Naive thymus-derived CD4-positive, alpha-beta T cell (primary cell): ENCODE data around the gene TBC1D10A. TPM values are rescaled to one million over a fixed set of nuclear protein-coding genes. Genes with fewer than 3 reads are reported as not detected.

Experiments
- ATAC-seq: fragments of 150-1000 bp; cut with Tn5 transposase; 2 replicates; pipeline ENCODE4 v1.10.0; 2021; ENCODE audit warnings: mild to moderate bottlenecking, moderate library complexity
- CTCF ChIA-PET: fragments of 350-600 bp; sonication (Branson Sonifier 250); formaldehyde crosslinking; loops from one replicate; lab custom pipeline; 2021; ENCODE audit warnings: antibody characterized with exemption; lab: Charles Lee
- POLR2A ChIA-PET: fragments of 350-600 bp; sonication (Branson Sonifier 250); formaldehyde crosslinking; loops from one replicate; lab custom pipeline; 2021; ENCODE audit warnings: antibody characterized with exemption, inconsistent platforms; lab: Charles Lee
- DNase-seq, 9 donors: peaks; one replicate each; pipeline versions ENCODE4 v3.0.0 to v3.0.0-alpha.2; 2020 to 2022; ENCODE audit warnings: mixed read lengths in 1 of 9
- H3K27ac ChIP-seq: one replicate; pipeline ENCODE4 v1.7.0; 2013; ENCODE audit warnings: mild to moderate bottlenecking, low read depth, low read length, moderate library complexity
- H3K27me3 ChIP-seq, 2 donors: one replicate each; pipeline ENCODE4 v1.7.0; 2013; ENCODE audit warnings: low read length in 2 of 2, mild to moderate bottlenecking in 2 of 2, moderate library complexity in 2 of 2; ENCODE audit not compliant: control insufficient read depth in 2 of 2, insufficient read depth in 2 of 2
- H3K36me3 ChIP-seq, 3 experiments: 1 replicate in 2 of 3; 2 replicates in 1 of 3; pipeline ENCODE4 v1.7.0; 2013; ENCODE audit warnings: low read length in 3 of 3, mild to moderate bottlenecking in 3 of 3, moderate library complexity in 1 of 3; ENCODE audit not compliant: insufficient read depth in 3 of 3, control insufficient read depth in 2 of 3
- H3K4me1 ChIP-seq, 2 donors: one replicate each; pipeline ENCODE4 v1.7.0; 2013; ENCODE audit warnings: low read length in 2 of 2, mild to moderate bottlenecking in 2 of 2, moderate library complexity in 1 of 2; ENCODE audit not compliant: control insufficient read depth in 2 of 2, insufficient read depth in 2 of 2
- H3K4me3 ChIP-seq: 2 replicates; pipeline ENCODE4 v1.7.0; 2013; ENCODE audit warnings: mild to moderate bottlenecking, low read length
- H3K9me3 ChIP-seq, 3 experiments: 1 replicate in 2 of 3; 2 replicates in 1 of 3; pipeline ENCODE4 v1.7.0; 2013; ENCODE audit warnings: low read length in 3 of 3; ENCODE audit not compliant: control insufficient read depth in 2 of 3
- H3K27ac Mint-ChIP-seq, 9 donors: one replicate each; pipeline ENCODE4 v1.8.0; 2020 to 2022; ENCODE audit warnings: mixed read lengths in 9 of 9, mild to moderate bottlenecking in 8 of 9, moderate library complexity in 5 of 9, inconsistent platforms in 2 of 9
- H3K27me3 Mint-ChIP-seq, 5 donors: one replicate each; pipeline ENCODE4 v1.8.0; 2021 to 2022; ENCODE audit warnings: mixed read lengths in 5 of 5, mild to moderate bottlenecking in 1 of 5
- H3K36me3 Mint-ChIP-seq, 5 donors: one replicate each; pipeline ENCODE4 v1.8.0; 2020 to 2022; ENCODE audit warnings: mixed read lengths in 5 of 5, mild to moderate bottlenecking in 3 of 5, inconsistent platforms in 1 of 5
- H3K4me1 Mint-ChIP-seq, 7 donors: one replicate each; pipeline ENCODE4 v1.8.0; 2020 to 2022; ENCODE audit warnings: mixed read lengths in 7 of 7, mild to moderate bottlenecking in 3 of 7, inconsistent platforms in 1 of 7
- H3K4me3 Mint-ChIP-seq, 10 donors: one replicate each; pipeline ENCODE4 v1.8.0; 2020 to 2022; ENCODE audit warnings: mild to moderate bottlenecking in 10 of 10, mixed read lengths in 10 of 10, moderate library complexity in 6 of 10, inconsistent platforms in 2 of 10
- H3K9me3 Mint-ChIP-seq, 11 donors: one replicate each; pipeline ENCODE4 v1.8.0; 2020 to 2022; ENCODE audit warnings: mixed read lengths in 11 of 11, mild to moderate bottlenecking in 4 of 11, inconsistent platforms in 1 of 11, moderate library complexity in 1 of 11
- intact Hi-C, 2 donors: fragments of 100-400 bp; cut with micrococcal nuclease; formaldehyde crosslinking; loops; one replicate each; pipeline ENCODE4 v1.15.1; 2023
- polyA plus RNA-seq, 2 donors: library from polyadenylated mRNA; unstranded; fragments of 300-500 nt; fragmentation: Illumina TruSeq; gene quantifications; one replicate each; pipeline ENCODE4 v1.2.3, GENCODE V29; 2021
- total RNA-seq, 6 experiments: library from RNA in 5 of 6; stranded (reverse) in 5 of 6; gene quantifications; 1 replicate in 5 of 6; 2 replicates in 1 of 6; pipeline ENCODE4 v1.2.3 and lab custom pipeline; 2021 to 2026

The TBC1D10A gene
- total and polyA plus RNA-seq, 7 experiments from 2014 or later: 47.2 to 84.7 (median 70.9) TPM

DNA sequence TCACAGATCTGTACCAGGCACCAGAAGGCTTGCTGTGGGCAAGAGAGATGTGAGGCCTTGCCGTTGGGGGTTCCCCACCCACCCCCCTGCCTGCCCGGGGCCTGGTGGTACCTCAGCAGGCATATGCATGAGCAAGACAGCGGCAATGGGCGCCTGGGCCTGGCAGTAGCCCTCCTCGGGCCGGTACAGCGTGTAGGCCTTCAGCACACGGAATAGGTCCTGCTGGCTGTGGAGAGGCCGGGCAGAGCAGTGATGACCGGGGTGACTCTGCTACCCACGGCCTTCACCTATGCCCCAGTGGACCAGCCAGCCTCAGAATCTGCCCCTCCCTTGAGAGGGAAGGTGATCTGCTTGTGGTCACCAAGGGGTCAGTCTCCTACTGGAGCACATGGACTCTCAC, 31.9 kb downstream of the TBC1D10A start:
- H3K4me1 ChIP-seq: peaks cover 11 to 64% of the 10 kb centered on the region in 2 donors
- CTCF ChIA-PET: no interaction called here
- DNase-seq: no peak
- no peak overlapping the region for H3K4me3 ChIP-seq
- Mint-ChIP-seq H3K36me3 (peaks cover 3 to 34% (median 20%) of the 10 kb centered on the region in 5 donors), H3K27me3 (no peaks in the 10 kb centered on the region), H3K27ac (peak overlapping the region in 6 of 9 donors; percentile 56 to 98 (median 95)), H3K9me3 (no peaks in the 10 kb centered on the region), H3K4me1 (peaks cover 35 to 85% (median 73%) of the 10 kb centered on the region in 7 donors), H3K4me3 (no peak overlapping the region)
- POLR2A ChIA-PET: interaction anchor here (1.0 to 32.8 kb wide), 3 partner anchors 25 to 88 kb away, joined by 3 to 1265 read pairs (median 87); partner anchors contain the start of genes CCDC157, SF3A1 and TBC1D10A
- no peaks in the 10 kb centered on the region for H3K27me3 ChIP-seq
- no peak for ATAC-seq
- no peaks in the 10 kb centered on the region for H3K9me3 ChIP-seq
- H3K27ac ChIP-seq: peak overlapping the region; percentile 20
- intact Hi-C loops: no loop called here
- peaks cover 0 to 64% (median 26%) of the 10 kb centered on the region in 3 experiments for H3K36me3 ChIP-seq

DNA sequence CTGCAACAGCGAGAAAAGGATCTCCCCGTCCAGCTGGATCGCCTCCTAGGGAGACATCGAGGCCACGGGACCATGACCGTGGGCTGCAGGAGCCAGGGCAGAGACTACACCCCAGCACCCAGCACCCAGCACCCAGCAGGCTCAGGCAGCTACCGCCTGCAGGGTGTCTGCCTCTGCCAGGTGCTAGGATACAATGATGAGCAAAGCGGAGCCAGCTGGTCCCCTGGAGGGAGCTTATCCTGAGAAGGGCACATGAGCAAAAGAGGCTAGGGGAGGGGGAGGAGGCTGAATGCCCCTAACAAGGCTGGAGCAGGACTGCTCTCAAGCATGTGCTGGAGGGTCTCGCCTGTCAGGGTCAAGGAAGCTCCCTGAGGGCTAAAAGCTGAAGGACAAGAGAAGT, 32.7 kb downstream of the TBC1D10A start:
- intact Hi-C loops: no loop called here
- H3K9me3 ChIP-seq: no peaks in the 10 kb centered on the region
- Mint-ChIP-seq H3K9me3 (no peaks in the 10 kb centered on the region), H3K27ac (peak overlapping the region; percentile 23 to 93 (median 81)), H3K27me3 (no peaks in the 10 kb centered on the region), H3K4me3 (peak overlapping the region in 3 of 10 donors; percentile 7 to 56 (median 25)), H3K4me1 (peaks cover 32 to 82% (median 69%) of the 10 kb centered on the region in 7 donors), H3K36me3 (peaks cover 3 to 31% (median 20%) of the 10 kb centered on the region in 5 donors)
- DNase-seq (no peak), ATAC-seq (no peak)
- no peaks in the 10 kb centered on the region for H3K27me3 ChIP-seq
- no peak overlapping the region for H3K4me3 ChIP-seq
- H3K4me1 ChIP-seq: peaks cover 13 to 58% of the 10 kb centered on the region in 2 donors
- POLR2A ChIA-PET: interaction anchor here (7.9 to 32.8 kb wide), 2 partner anchors 26 to 62 kb away, joined by 87 to 1265 read pairs; partner anchors contain the start of genes CCDC157, SF3A1 and TBC1D10A
- H3K36me3 ChIP-seq: peaks cover 0 to 58% (median 22%) of the 10 kb centered on the region in 3 experiments
- CTCF ChIA-PET: interaction anchor here (1.0 kb wide), 1 partner anchor 31 kb away, joined by 4 read pairs; no protein-coding TSS in a partner anchor
- H3K27ac ChIP-seq: no peak overlapping the region

DNA sequence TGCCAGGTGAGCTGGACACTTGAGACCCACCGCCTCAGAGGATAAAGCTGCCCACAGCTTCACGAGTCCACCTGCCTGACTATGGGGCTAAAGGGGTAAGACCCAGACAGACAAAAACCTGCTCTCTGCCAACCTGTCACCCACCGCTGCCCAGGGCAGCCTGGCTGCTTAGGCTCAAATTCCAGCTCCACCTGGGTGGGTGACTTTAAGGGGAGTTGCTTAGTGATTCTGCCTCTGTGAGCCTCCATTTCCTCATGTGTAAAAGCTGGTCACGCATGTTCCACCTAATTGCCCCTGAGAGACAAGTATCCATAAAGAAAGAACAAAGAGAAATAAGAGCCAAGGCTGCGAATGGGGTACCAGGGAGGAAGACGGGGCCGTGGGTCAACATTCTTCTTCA, 33.7 kb downstream of the TBC1D10A start:
- Mint-ChIP-seq H3K4me3 (no peak overlapping the region), H3K4me1 (peaks cover 28 to 77% (median 64%) of the 10 kb centered on the region in 7 donors), H3K9me3 (no peaks in the 10 kb centered on the region), H3K36me3 (peaks cover 3 to 27% (median 17%) of the 10 kb centered on the region in 5 donors), H3K27ac (peak overlapping the region in 6 of 9 donors; percentile 36 to 93 (median 43)), H3K27me3 (no peaks in the 10 kb centered on the region)
- intact Hi-C loops: no loop called here
- peaks cover 21 to 56% of the 10 kb centered on the region in 2 donors for H3K4me1 ChIP-seq
- peaks cover 0 to 51% (median 19%) of the 10 kb centered on the region in 3 experiments for H3K36me3 ChIP-seq
- no peak for DNase-seq
- no peaks in the 10 kb centered on the region for H3K9me3 ChIP-seq
- ATAC-seq: no peak
- ChIA-PET CTCF (interaction anchor here (0.9 to 6.8 kb wide), 2 partner anchors 19 to 94 kb away, joined by 3 to 74 read pairs; partner anchors contain the start of gene RNF215), POLR2A (interaction anchor here (6.2 to 32.8 kb wide), 3 partner anchors 27 to 95 kb away, joined by 84 to 1265 read pairs (median 87); partner anchors contain the start of genes CCDC157, RNF215, SF3A1 and TBC1D10A)
- H3K27me3 ChIP-seq: no peaks in the 10 kb centered on the region
- no peak overlapping the region for H3K27ac ChIP-seq
- H3K4me3 ChIP-seq: no peak overlapping the region

DNA sequence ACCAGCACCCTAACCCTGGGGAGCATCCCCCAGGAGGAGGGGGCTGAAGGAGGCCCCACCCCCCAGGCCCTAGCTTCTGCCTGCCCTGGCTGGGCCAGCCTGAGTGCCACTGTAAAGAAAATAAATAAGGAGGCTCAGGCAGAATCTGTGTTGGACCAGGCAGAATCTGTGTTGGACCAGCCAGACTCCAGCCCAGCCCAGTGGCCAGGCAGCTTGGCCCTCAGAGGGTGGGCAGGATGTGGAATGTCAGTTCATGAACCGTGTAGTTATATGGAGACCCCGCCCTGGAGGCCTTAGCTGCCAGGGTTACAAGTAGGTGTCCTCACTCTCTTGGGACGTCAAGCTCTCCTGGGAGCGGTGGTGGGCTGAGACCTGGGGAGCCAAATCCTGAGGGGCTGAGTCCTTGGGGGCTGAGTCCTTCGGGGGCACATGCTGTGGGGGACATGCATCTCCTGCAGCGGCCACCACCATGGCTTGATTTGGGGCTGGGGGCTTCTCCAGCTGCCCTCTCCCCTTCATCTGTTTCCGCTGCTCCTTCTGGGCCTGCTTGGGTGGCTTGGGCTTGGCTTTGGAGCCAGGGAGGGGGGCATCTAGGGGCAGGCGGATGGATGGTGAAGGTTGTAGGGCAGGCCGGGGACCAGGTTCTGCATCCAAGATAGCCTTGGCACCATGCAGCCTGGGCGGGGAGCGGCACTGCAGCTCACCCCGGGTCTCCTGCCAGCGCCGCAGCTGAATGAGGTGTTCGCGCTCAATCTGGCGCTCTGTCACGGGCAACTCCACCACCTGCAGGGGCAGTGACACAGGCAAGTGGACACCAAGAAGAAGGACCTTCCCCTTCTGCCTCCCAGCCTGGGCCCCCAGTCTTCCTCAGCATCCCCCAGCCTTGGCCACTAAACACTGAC, 34.4 kb downstream of the TBC1D10A start:
- H3K4me1 ChIP-seq: peaks cover 27 to 51% of the 10 kb centered on the region in 2 donors
- peaks cover 0 to 51% (median 19%) of the 10 kb centered on the region in 3 experiments for H3K36me3 ChIP-seq
- POLR2A ChIA-PET: interaction anchor here (6.2 to 32.8 kb wide), 3 partner anchors 28 to 96 kb away, joined by 84 to 1265 read pairs (median 87); partner anchors contain the start of genes CCDC157, RNF215, SF3A1 and TBC1D10A
- Mint-ChIP-seq H3K4me1 (peaks cover 25 to 76% (median 62%) of the 10 kb centered on the region in 7 donors), H3K27ac (peak overlapping the region in 7 of 9 donors; percentile 41 to 92 (median 85)), H3K9me3 (no peaks in the 10 kb centered on the region), H3K27me3 (no peaks in the 10 kb centered on the region), H3K4me3 (no peak overlapping the region), H3K36me3 (peaks cover 3 to 26% (median 14%) of the 10 kb centered on the region in 5 donors)
- ATAC-seq (no peak), DNase-seq (no peak)
- no peaks in the 10 kb centered on the region for H3K9me3 ChIP-seq
- CTCF ChIA-PET: interaction anchor here (0.8 to 6.8 kb wide), 6 partner anchors 9 to 97 kb away, joined by 3 to 157 read pairs (median 61); partner anchors contain the start of genes RNF215 and TBC1D10A
- intact Hi-C loops: no loop called here
- H3K27ac ChIP-seq: peak overlapping the region; percentile 15
- H3K27me3 ChIP-seq: no peaks in the 10 kb centered on the region
- H3K4me3 ChIP-seq: no peak overlapping the region

DNA sequence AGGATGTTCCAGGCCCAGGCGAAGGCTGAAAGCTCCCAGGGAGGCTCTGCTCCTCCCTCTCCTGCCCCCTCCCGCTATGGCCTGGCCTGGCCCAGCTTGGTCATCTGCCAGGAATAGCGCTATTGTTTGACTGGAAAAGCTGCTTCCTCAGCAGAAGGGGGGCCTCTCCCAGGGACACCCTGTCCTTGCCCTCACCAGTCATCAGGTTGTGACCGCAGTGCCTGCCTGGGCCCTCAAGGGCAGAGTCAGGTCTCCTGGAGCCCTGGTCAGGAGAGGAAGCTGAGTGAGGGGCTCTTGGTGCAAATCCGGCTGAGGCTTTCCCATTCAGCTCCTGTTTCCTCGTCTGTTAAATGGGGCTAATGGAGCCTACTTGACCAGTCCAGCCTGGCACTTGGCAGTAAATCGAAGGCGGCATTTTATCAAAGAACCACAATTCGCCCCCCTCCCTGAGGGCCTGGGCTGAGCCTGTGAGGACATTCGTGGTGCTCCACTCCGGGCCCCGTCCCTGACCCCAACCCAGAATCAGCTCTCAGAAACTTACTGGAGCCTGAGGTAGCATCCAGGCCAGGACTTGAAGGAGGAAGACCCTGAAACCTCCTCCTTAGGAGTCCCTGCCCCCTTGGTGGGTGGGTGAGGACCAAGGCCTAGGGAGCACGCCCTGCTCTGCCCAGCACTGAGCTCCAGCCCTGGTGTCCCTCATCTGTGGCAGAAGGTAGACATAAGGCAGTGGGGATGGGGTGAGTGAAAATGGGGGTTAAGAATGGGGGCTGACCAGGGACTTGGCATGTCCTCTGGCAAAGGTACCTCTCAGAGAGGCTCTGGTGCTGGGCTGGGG, 35.5 kb downstream of the TBC1D10A start:
- ChIA-PET CTCF (interaction anchor here (0.8 to 8.8 kb wide), 7 partner anchors 10 to 98 kb away, joined by 3 to 157 read pairs (median 74); partner anchors contain the start of genes OSM, RNF215 and TBC1D10A), POLR2A (interaction anchor here (1.3 to 32.8 kb wide), 5 partner anchors 29 to 132 kb away, joined by 6 to 1265 read pairs (median 84); partner anchors contain the start of genes CCDC157, RNF215, SEC14L2 and SF3A1)
- Histone ChIP-seq H3K27me3 (no peaks in the 10 kb centered on the region), H3K36me3 (peaks cover 0 to 53% (median 19%) of the 10 kb centered on the region in 3 experiments), H3K9me3 (no peaks in the 10 kb centered on the region), H3K4me1 (peaks cover 27 to 41% of the 10 kb centered on the region in 2 donors), H3K27ac (peak overlapping the region; percentile 75), H3K4me3 (no peak overlapping the region)
- Mint-ChIP-seq H3K4me3 (peak overlapping the region in 5 of 10 donors; percentile 11 to 92 (median 87)), H3K4me1 (peaks cover 15 to 69% (median 57%) of the 10 kb centered on the region in 7 donors), H3K27me3 (no peaks in the 10 kb centered on the region), H3K9me3 (no peaks in the 10 kb centered on the region), H3K27ac (peak overlapping the region; percentile 36 to 95 (median 92)), H3K36me3 (peaks cover 3 to 17% (median 9%) of the 10 kb centered on the region in 5 donors)
- no peak for ATAC-seq
- DNase-seq: no peak
- intact Hi-C loops: no loop called here
